ENCODE measurements around the gene PSMG1. TPM values are rescaled to one million over a fixed set of nuclear protein-coding genes. Genes with fewer than 3 reads are reported as not detected.

PSMG1 gene
- total and polyA plus RNA-seq, 9 of the 15 experiments (the other 6 are each of a cell fraction or from before 2014, with no cell fraction given) = 54.5 to 427 (median 328) TPM

DNA sequence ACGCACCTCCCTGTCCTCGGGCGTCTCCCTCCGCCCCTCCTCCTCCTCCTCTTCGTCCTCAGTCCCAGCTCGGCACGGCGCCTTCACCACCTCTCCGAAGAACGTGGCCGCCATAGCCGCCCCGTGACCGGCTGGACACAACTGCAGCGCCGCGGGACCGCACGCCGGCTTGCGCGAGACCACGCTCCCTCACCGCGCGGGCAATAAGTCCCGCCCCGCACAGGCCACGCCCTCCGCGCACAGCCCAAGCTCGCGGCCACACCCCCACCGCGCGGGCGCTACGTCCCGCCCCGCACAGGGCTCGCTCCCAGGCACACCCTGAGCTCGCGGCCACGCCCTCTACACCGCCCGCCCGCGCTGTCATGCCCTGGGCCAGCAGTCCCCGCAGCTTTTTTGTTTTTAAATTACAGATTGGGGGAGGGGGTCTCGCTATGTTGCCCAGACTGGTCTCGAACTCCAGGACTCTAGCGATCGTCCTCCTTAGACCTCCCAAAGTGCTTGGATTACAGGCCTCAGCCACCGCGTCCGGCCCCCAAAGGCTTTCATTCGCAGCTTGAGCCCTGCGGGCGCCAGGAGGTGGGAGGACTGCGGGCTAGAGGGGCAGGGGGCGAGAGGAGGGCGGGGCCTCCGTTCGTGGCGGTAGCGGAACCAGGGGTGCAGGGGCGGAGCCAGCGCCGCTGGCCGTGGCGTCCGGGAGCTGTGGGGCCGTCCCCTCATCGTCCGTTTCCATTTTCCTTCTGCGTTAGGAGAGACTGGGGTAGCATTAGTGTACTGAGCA, at the start of gene PSMG1 (continued):
- peak in 1 of 2 experiments; percentile 12; a peak in 1 of 4 replicates for TF ChIP-seq FOXK2 (conservative IDR thresholded peaks at IDR 0.05 in 1 of 2, IDR thresholded peaks at IDR 0.05 in 1 of 2; ENCODE audit: low read depth in 2 of 2)
- peak; percentile 42; the same call in 1 of the 2 replicates for TF ChIP-seq ZNF253 (CRISPR knock-in tag; conservative IDR thresholded peaks at IDR 0.05)
- no peak for TF ChIP-seq HNRNPUL1 (IDR thresholded peaks at IDR 0.05; ENCODE audit: low read length)
- peak; percentile 88 for TF ChIP-seq RB1 (IDR thresholded peaks at IDR 0.05; ENCODE audit: low read depth)
- no peak for TF ChIP-seq HNRNPH1 (optimal IDR thresholded peaks at IDR 0.05; ENCODE audit: low read depth, low read length)
- no peak for TF ChIP-seq ZNF76 (CRISPR knock-in tag; IDR thresholded peaks at IDR 0.05; ENCODE audit: borderline replicate concordance)
- no peak for TF ChIP-seq CCAR2 (IDR thresholded peaks at IDR 0.05; ENCODE audit: low read depth, low read length)
- TF ChIP-seq, protein P1, sequence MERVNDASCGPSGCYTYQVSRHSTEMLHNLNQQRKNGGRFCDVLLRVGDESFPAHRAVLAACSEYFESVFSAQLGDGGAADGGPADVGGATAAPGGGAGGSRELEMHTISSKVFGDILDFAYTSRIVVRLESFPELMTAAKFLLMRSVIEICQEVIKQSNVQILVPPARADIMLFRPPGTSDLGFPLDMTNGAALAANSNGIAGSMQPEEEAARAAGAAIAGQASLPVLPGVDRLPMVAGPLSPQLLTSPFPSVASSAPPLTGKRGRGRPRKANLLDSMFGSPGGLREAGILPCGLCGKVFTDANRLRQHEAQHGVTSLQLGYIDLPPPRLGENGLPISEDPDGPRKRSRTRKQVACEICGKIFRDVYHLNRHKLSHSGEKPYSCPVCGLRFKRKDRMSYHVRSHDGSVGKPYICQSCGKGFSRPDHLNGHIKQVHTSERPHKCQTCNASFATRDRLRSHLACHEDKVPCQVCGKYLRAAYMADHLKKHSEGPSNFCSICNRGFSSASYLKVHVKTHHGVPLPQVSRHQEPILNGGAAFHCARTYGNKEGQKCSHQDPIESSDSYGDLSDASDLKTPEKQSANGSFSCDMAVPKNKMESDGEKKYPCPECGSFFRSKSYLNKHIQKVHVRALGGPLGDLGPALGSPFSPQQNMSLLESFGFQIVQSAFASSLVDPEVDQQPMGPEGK (CRISPR knock-in tag; IDR thresholded peaks at IDR 0.05; ENCODE audit: borderline replicate concordance) = no peak; the same call in 1 of the 2 replicates
- TF ChIP-seq, protein P2, sequence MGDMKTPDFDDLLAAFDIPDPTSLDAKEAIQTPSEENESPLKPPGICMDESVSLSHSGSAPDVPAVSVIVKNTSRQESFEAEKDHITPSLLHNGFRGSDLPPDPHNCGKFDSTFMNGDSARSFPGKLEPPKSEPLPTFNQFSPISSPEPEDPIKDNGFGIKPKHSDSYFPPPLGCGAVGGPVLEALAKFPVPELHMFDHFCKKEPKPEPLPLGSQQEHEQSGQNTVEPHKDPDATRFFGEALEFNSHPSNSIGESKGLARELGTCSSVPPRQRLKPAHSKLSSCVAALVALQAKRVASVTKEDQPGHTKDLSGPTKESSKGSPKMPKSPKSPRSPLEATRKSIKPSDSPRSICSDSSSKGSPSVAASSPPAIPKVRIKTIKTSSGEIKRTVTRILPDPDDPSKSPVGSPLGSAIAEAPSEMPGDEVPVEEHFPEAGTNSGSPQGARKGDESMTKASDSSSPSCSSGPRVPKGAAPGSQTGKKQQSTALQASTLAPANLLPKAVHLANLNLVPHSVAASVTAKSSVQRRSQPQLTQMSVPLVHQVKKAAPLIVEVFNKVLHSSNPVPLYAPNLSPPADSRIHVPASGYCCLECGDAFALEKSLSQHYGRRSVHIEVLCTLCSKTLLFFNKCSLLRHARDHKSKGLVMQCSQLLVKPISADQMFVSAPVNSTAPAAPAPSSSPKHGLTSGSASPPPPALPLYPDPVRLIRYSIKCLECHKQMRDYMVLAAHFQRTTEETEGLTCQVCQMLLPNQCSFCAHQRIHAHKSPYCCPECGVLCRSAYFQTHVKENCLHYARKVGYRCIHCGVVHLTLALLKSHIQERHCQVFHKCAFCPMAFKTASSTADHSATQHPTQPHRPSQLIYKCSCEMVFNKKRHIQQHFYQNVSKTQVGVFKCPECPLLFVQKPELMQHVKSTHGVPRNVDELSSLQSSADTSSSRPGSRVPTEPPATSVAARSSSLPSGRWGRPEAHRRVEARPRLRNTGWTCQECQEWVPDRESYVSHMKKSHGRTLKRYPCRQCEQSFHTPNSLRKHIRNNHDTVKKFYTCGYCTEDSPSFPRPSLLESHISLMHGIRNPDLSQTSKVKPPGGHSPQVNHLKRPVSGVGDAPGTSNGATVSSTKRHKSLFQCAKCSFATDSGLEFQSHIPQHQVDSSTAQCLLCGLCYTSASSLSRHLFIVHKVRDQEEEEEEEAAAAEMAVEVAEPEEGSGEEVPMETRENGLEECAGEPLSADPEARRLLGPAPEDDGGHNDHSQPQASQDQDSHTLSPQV (IDR thresholded peaks at IDR 0.05) = 0 out of 2 replicates have a peak, but pooled peaks have one; percentile 10
- no peak for TF ChIP-seq POLR3G (IDR thresholded peaks at IDR 0.05; ENCODE audit: extremely low read depth, insufficient read length, insufficient replicate concordance)
- 0 out of 2 replicates have a peak, but pooled peaks have one; percentile 4 for TF ChIP-seq HMG20B (CRISPR knock-in tag; IDR thresholded peaks at IDR 0.05)
- TF ChIP-seq, protein P3, sequence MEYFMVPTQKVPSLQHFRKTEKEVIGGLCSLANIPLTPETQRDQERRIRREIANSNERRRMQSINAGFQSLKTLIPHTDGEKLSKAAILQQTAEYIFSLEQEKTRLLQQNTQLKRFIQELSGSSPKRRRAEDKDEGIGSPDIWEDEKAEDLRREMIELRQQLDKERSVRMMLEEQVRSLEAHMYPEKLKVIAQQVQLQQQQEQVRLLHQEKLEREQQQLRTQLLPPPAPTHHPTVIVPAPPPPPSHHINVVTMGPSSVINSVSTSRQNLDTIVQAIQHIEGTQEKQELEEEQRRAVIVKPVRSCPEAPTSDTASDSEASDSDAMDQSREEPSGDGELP (CRISPR knock-in tag; IDR thresholded peaks at IDR 0.05; ENCODE audit: borderline replicate concordance) = peak; percentile 88; the same call in 1 of the 2 replicates
- peak; percentile 97 for TF ChIP-seq SUPT5H (IDR thresholded peaks at IDR 0.05)
- TF ChIP-seq XRCC3 (IDR thresholded peaks at IDR 0.05) = no peak
- peak; percentile 93 for TF ChIP-seq TAF1 (IDR thresholded peaks at IDR 0.05; ENCODE audit: control insufficient read depth, extremely low read depth, insufficient read depth, low read length, severe bottlenecking)
- peak; percentile 65; the same call in 1 of the 2 replicates for TF ChIP-seq NR2C2 (CRISPR knock-in tag; IDR thresholded peaks at IDR 0.05)
- TF ChIP-seq NR2C2 (tag; IDR thresholded peaks at IDR 0.05) = no peak
- no peak for TF ChIP-seq ZNF165 (CRISPR knock-in tag; IDR thresholded peaks at IDR 0.05; ENCODE audit: borderline replicate concordance)
- peak; percentile 93 to 95 for TF ChIP-seq NRF1 (conservative IDR thresholded peaks at IDR 0.05 in 1 of 2, IDR thresholded peaks at IDR 0.05 in 1 of 2)
- no peak for TF ChIP-seq BACH1 (tag; IDR thresholded peaks at IDR 0.05)
- TF ChIP-seq PHB2 (IDR thresholded peaks at IDR 0.05; ENCODE audit: low read depth) = no peak
- TF ChIP-seq NFATC3 (IDR thresholded peaks at IDR 0.05) = no peak
